Activated CD4-positive, alpha-beta memory T cell treated with anti-CD3 and anti-CD28 coated beads, Interleukin-2, amount 10 ng/mL, durations not matched to agents 7 days and 5 days (primary cell): ENCODE measurements around the gene SIGLEC5. TPM values are rescaled to one million over a fixed set of nuclear protein-coding genes. Genes with fewer than 3 reads are reported as not detected.

Source experiments
- CTCF ChIA-PET: fragments of 350-600 bp; sonication (Branson Sonifier 250); formaldehyde crosslinking; loops from one replicate; lab custom pipeline; 2021; ENCODE audit warnings: antibody characterized with exemption, inconsistent platforms; lab: Charles Lee
- POLR2A ChIA-PET: fragments of 350-600 bp; sonication (Branson Sonifier 250); formaldehyde crosslinking; loops from one replicate; lab custom pipeline; 2021; ENCODE audit warnings: antibody characterized with exemption; lab: Charles Lee
- DNase-seq: peaks from one replicate; pipeline ENCODE4 v3.0.0-alpha.2; 2020
- H3K27ac Mint-ChIP-seq: one replicate; pipeline ENCODE4 v1.8.0; 2021; ENCODE audit warnings: mild to moderate bottlenecking, mixed read lengths
- H3K27me3 Mint-ChIP-seq: one replicate; pipeline ENCODE4 v1.8.0; 2021; ENCODE audit warnings: mixed read lengths
- H3K36me3 Mint-ChIP-seq: one replicate; pipeline ENCODE4 v1.8.0; 2021; ENCODE audit warnings: low read depth, mixed read lengths
- H3K4me1 Mint-ChIP-seq: one replicate; pipeline ENCODE4 v1.8.0; 2021; ENCODE audit warnings: mixed read lengths
- H3K4me3 Mint-ChIP-seq: one replicate; pipeline ENCODE4 v1.8.0; 2021; ENCODE audit warnings: mild to moderate bottlenecking, mixed read lengths
- H3K9me3 Mint-ChIP-seq: one replicate; pipeline ENCODE4 v1.8.0; 2021; ENCODE audit warnings: mixed read lengths
- total RNA-seq, 2 experiments: library from RNA; stranded (reverse); gene quantifications; one replicate each; pipeline ENCODE4 v1.2.3, GENCODE V29; 2021

The SIGLEC5 gene
- total RNA-seq, 2 experiments from 2014 or later, result not detected

GRCh38 chr19:51593138-51593890, 36.9 kb downstream of the SIGLEC5 start:
- H3K4me3 Mint-ChIP-seq, result peak overlapping the region; percentile 82
- peaks cover 18% of the 10 kb centered on the region for H3K9me3 Mint-ChIP-seq
- CTCF ChIA-PET, result no interaction called here
- POLR2A ChIA-PET, result no interaction called here
- no peak for DNase-seq
- no peaks in the 10 kb centered on the region for H3K27me3 Mint-ChIP-seq
- no peak overlapping the region for H3K27ac Mint-ChIP-seq
- H3K36me3 Mint-ChIP-seq, result peaks cover 7% of the 10 kb centered on the region
- H3K4me1 Mint-ChIP-seq, result peaks cover 25% of the 10 kb centered on the region

- Mint-ChIP-seq H3K4me1 (peaks cover 25% of the 10 kb centered on the region), H3K9me3 (peaks cover 25% of the 10 kb centered on the region), H3K27ac (no peak overlapping the region), H3K4me3 (peak overlapping the region; percentile 28), H3K27me3 (no peaks in the 10 kb centered on the region), H3K36me3 (peaks cover 12% of the 10 kb centered on the region)
- ChIA-PET CTCF (no interaction called here), POLR2A (no interaction called here)
- no peak for DNase-seq
These were observed 37.7 kb downstream of the SIGLEC5 start for GRCh38 chr19:51592521-51592920.

- H3K27ac Mint-ChIP-seq, result no peak overlapping the region
- H3K36me3 Mint-ChIP-seq, result peaks cover 32% of the 10 kb centered on the region
- H3K27me3 Mint-ChIP-seq, result no peaks in the 10 kb centered on the region
- no peak for DNase-seq
- CTCF ChIA-PET, result no interaction called here
- H3K9me3 Mint-ChIP-seq, result peaks cover 45% of the 10 kb centered on the region
- POLR2A ChIA-PET, result no interaction called here
- H3K4me1 Mint-ChIP-seq, result peaks cover 24% of the 10 kb centered on the region
- H3K4me3 Mint-ChIP-seq, result no peak overlapping the region
These were observed 39.8 kb downstream of the SIGLEC5 start for GRCh38 chr19:51590441-51590840.

GRCh38 chr19:51589511-51589910, 40.7 kb downstream of the SIGLEC5 start:
- Mint-ChIP-seq H3K36me3 (peaks cover 41% of the 10 kb centered on the region), H3K9me3 (peaks cover 50% of the 10 kb centered on the region), H3K4me3 (no peak overlapping the region), H3K27ac (no peak overlapping the region), H3K27me3 (no peaks in the 10 kb centered on the region), H3K4me1 (peaks cover 15% of the 10 kb centered on the region)
- DNase-seq, result no peak
- POLR2A ChIA-PET, result no interaction called here
- CTCF ChIA-PET, result no interaction called here

GRCh38 chr19:51587264-51588191, 42.7 kb downstream of the SIGLEC5 start:
- H3K27me3 Mint-ChIP-seq, result no peaks in the 10 kb centered on the region
- peaks cover 58% of the 10 kb centered on the region for H3K36me3 Mint-ChIP-seq
- no peak for DNase-seq
- peaks cover 58% of the 10 kb centered on the region for H3K9me3 Mint-ChIP-seq
- no peak overlapping the region for H3K27ac Mint-ChIP-seq
- H3K4me1 Mint-ChIP-seq, result peaks cover 2% of the 10 kb centered on the region
- H3K4me3 Mint-ChIP-seq, result no peak overlapping the region
- ChIA-PET POLR2A (no interaction called here), CTCF (no interaction called here)

- ChIA-PET CTCF (no interaction called here), POLR2A (no interaction called here)
- no peak for DNase-seq
- peaks cover 58% of the 10 kb centered on the region for H3K9me3 Mint-ChIP-seq
- no peak overlapping the region for H3K27ac Mint-ChIP-seq
- no peak overlapping the region for H3K4me3 Mint-ChIP-seq
- H3K36me3 Mint-ChIP-seq, result peaks cover 65% of the 10 kb centered on the region
- no peaks in the 10 kb centered on the region for H3K4me1 Mint-ChIP-seq
- no peaks in the 10 kb centered on the region for H3K27me3 Mint-ChIP-seq
These were observed 43.4 kb downstream of the SIGLEC5 start for GRCh38 chr19:51586799-51587198.

GRCh38 chr19:51586103-51586728, 44.0 kb downstream of the SIGLEC5 start:
- no peak for DNase-seq
- Mint-ChIP-seq H3K36me3 (peaks cover 71% of the 10 kb centered on the region), H3K27me3 (no peaks in the 10 kb centered on the region), H3K27ac (no peak overlapping the region), H3K9me3 (peaks cover 57% of the 10 kb centered on the region), H3K4me3 (no peak overlapping the region), H3K4me1 (no peaks in the 10 kb centered on the region)
- CTCF ChIA-PET, result no interaction called here
- POLR2A ChIA-PET, result no interaction called here

GRCh38 chr19:51576850-51577249, 53.4 kb downstream of the SIGLEC5 start:
- H3K36me3 Mint-ChIP-seq, result peaks cover 55% of the 10 kb centered on the region
- POLR2A ChIA-PET, result no interaction called here
- H3K4me3 Mint-ChIP-seq, result no peak overlapping the region
- no peak overlapping the region for H3K27ac Mint-ChIP-seq
- CTCF ChIA-PET, result no interaction called here
- DNase-seq, result no peak
- H3K27me3 Mint-ChIP-seq, result no peaks in the 10 kb centered on the region
- H3K9me3 Mint-ChIP-seq, result peaks cover 8% of the 10 kb centered on the region
- H3K4me1 Mint-ChIP-seq, result peaks cover 15% of the 10 kb centered on the region

- Mint-ChIP-seq H3K4me1 (peaks cover 30% of the 10 kb centered on the region), H3K36me3 (peaks cover 45% of the 10 kb centered on the region), H3K27ac (no peak overlapping the region), H3K4me3 (no peak overlapping the region), H3K27me3 (peaks cover 6% of the 10 kb centered on the region), H3K9me3 (peaks cover 6% of the 10 kb centered on the region)
- no peak for DNase-seq
- ChIA-PET CTCF (no interaction called here), POLR2A (no interaction called here)
These were observed 56.9 kb downstream of the SIGLEC5 start for GRCh38 chr19:51573331-51573730.

- Mint-ChIP-seq H3K27me3 (peaks cover 10% of the 10 kb centered on the region), H3K4me3 (no peak overlapping the region), H3K36me3 (peaks cover 48% of the 10 kb centered on the region), H3K4me1 (peaks cover 30% of the 10 kb centered on the region), H3K27ac (no peak overlapping the region), H3K9me3 (peaks cover 6% of the 10 kb centered on the region)
- ChIA-PET CTCF (no interaction called here), POLR2A (no interaction called here)
- DNase-seq, result no peak
These were observed 57.3 kb downstream of the SIGLEC5 start for GRCh38 chr19:51572908-51573307.

GRCh38 chr19:51572410-51572809, 57.8 kb downstream of the SIGLEC5 start:
- Mint-ChIP-seq H3K4me3 (no peak overlapping the region), H3K4me1 (peaks cover 30% of the 10 kb centered on the region), H3K27me3 (peaks cover 12% of the 10 kb centered on the region), H3K36me3 (peaks cover 47% of the 10 kb centered on the region), H3K9me3 (peaks cover 6% of the 10 kb centered on the region), H3K27ac (no peak overlapping the region)
- ChIA-PET CTCF (no interaction called here), POLR2A (no interaction called here)
- no peak for DNase-seq

- Mint-ChIP-seq H3K27me3 (peaks cover 13% of the 10 kb centered on the region), H3K27ac (peak overlapping the region; percentile 33), H3K36me3 (peaks cover 39% of the 10 kb centered on the region), H3K9me3 (no peaks in the 10 kb centered on the region), H3K4me1 (peaks cover 23% of the 10 kb centered on the region), H3K4me3 (peak overlapping the region; percentile 93)
- CTCF ChIA-PET, result no interaction called here
- no peak for DNase-seq
- POLR2A ChIA-PET, result no interaction called here
These were observed 58.6 kb downstream of the SIGLEC5 start for GRCh38 chr19:51571599-51571998.
